Panc1 (cell line): ENCODE results near the gene CBL. TPM values are rescaled to one million over a fixed set of nuclear protein-coding genes. Genes with fewer than 3 reads are reported as not detected.

Experiments
- ATAC-seq: fragments of 200-7000 bp; cut with Tn5 transposase; 2 replicates; pipeline ENCODE4 v1.9.1; 2020; ENCODE audit warnings: mild to moderate bottlenecking, moderate library complexity
- BruUV-seq: library from RNA; stranded (reverse); fragments of 400-500 nt; replicated peaks from 2 replicates; lab custom pipeline; 2021; lab: Mats Ljungman, UMichigan
- CTCF ChIA-PET: fragments of 300-600 bp; sonication (Branson Sonifier 250); formaldehyde crosslinking; loops from one replicate; lab custom pipeline; 2022; ENCODE audit warnings: antibody characterized with exemption; lab: Charles Lee
- POLR2A ChIA-PET: fragments of 300-600 bp; sonication (Branson Sonifier 250); formaldehyde crosslinking; loops from one replicate; lab custom pipeline; 2022; ENCODE audit warnings: antibody characterized with exemption; lab: Charles Lee
- DNase-seq: peaks from one replicate; pipeline ENCODE4 v3.0.0-alpha.2; 2010; ENCODE audit warnings: low read depth, low spot score
- H3K27ac ChIP-seq: 2 replicates; pipeline ENCODE4 v1.5.1; 2011; ENCODE audit warnings: mild to moderate bottlenecking, low read length, inconsistent platforms
- H3K27me3 ChIP-seq: fragments of 200-500 bp; sonication (Bioruptor generic); 2 replicates; pipeline ENCODE4 v1.6.0; 2014; ENCODE audit warnings: low read length, inconsistent platforms; ENCODE audit not compliant: control insufficient read depth, insufficient read depth
- H3K36me3 ChIP-seq: fragments of 200-500 bp; sonication (Bioruptor generic); 2 replicates; pipeline ENCODE4 v1.5.1; 2014; ENCODE audit warnings: inconsistent platforms, mild to moderate bottlenecking, low read length, moderate library complexity; ENCODE audit not compliant: control insufficient read depth, insufficient read depth
- H3K4me1 ChIP-seq: 2 replicates; pipeline ENCODE4 v1.5.1; 2011; ENCODE audit warnings: inconsistent platforms, mild to moderate bottlenecking, low read length, moderate library complexity; ENCODE audit not compliant: control insufficient read depth, insufficient read depth
- H3K4me3 ChIP-seq, 2 experiments: 2 replicates each; pipeline ENCODE4 v1.5.1; 2011 to 2012; ENCODE audit warnings: low read depth in 2 of 2, low read length in 2 of 2, mild to moderate bottlenecking in 2 of 2, inconsistent platforms in 1 of 2, moderate library complexity in 1 of 2
- H3K9me3 ChIP-seq: fragments of 200-500 bp; sonication (Bioruptor generic); 2 replicates; pipeline ENCODE4 v1.5.1; 2014; ENCODE audit warnings: low read depth, mild to moderate bottlenecking, inconsistent platforms, low read length, moderate library complexity; ENCODE audit not compliant: control insufficient read depth, insufficient read depth
- POLR2AphosphoS5 ChIP-seq: IDR thresholded peaks from 2 replicates; pipeline ENCODE4 v1.6.1; 2012; ENCODE audit warnings: mild to moderate bottlenecking, low read depth, low read length, moderate library complexity
- SIN3A ChIP-seq: IDR thresholded peaks from 2 replicates; pipeline ENCODE4 v1.6.1; 2012; ENCODE audit warnings: low read depth, mild to moderate bottlenecking, low read length, moderate library complexity, borderline replicate concordance; ENCODE audit not compliant: insufficient read depth
- TCF7L2 ChIP-seq: IDR thresholded peaks from 2 replicates; pipeline ENCODE4 v1.6.1; 2011; ENCODE audit warnings: mild to moderate bottlenecking, low read depth, low read length, inconsistent platforms
- in situ Hi-C: cut with HindIII; loops from 2 replicates; pipeline ENCODE4 v1.10.0; 2016; ENCODE audit warnings: low sequenced_read_pairs, low pct_unique_long_range_greater_than_20kb
- intact Hi-C: fragments of 100-400 bp; cut with micrococcal nuclease; formaldehyde crosslinking; loops from one replicate; pipeline ENCODE4 v1.10.0; 2022; ENCODE audit not compliant: unreplicated experiment
- total RNA-seq: library from RNA; stranded (reverse); gene quantifications from one replicate; pipeline ENCODE4 v1.2.1, GENCODE V29; 2021; ENCODE audit not compliant: unreplicated experiment
- TF ChIP-seq, protein P1 (sequence below): fragments of 450-650 bp; IDR thresholded peaks from 2 replicates; pipeline ENCODE4 v1.5.1; 2017; ENCODE audit warnings: mild to moderate bottlenecking
- TF ChIP-seq, protein P2 (sequence below), 2 experiments: IDR thresholded peaks; 2 replicates each; pipeline ENCODE4 v1.6.1; 2011 to 2012; ENCODE audit warnings: low read depth in 2 of 2, control low read depth in 1 of 2, low read length in 1 of 2, mild to moderate bottlenecking in 1 of 2, moderate library complexity in 1 of 2; ENCODE audit not compliant: insufficient read depth in 1 of 2

Gene CBL
- total RNA-seq, 1 experiment from 2014 or later, result 69.9 TPM

DNA sequence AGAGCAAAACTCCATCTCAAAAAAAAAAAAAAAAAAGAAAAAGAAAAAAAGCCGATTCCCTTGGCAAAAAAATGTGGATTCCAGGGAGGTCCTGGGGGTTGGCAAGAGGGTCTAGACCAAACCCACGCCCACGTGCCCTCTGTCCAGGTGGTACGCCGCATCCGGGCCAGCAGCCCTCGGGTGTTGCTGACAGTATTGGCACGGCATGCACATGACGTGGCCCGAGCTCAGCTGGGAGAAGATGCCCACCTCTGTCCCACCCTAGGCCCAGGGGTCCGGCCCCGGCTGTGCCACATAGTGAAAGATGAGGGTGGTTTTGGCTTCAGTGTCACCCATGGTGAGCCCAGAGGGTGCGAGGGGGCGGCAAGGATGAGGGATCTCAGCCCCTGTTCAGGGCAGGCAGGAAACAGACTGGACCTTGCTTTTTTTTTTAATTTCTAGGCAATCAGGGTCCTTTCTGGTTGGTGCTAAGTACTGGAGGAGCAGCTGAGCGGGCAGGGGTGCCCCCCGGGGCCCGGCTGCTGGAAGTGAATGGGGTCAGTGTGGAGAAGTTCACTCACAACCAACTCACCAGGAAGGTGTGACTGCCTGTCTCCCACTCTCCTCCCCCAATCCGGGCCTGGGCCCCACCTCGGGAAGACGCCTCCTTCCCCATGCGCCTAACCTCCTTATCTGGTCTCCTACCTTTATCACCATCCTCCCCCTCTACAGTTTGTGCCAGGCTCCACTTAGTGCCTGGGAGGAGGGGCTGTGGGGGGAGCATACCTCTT is 18.8 kb upstream of the CBL start:
- no peak for DNase-seq
- intact Hi-C loops, result no loop called here
- Histone ChIP-seq H3K4me1 (0 out of 2 replicates have a peak, but pooled peaks cover 4% of the 10 kb centered on the region), H3K9me3 (no peaks in the 10 kb centered on the region), H3K27me3 (no peaks in the 10 kb centered on the region), H3K27ac (no peak overlapping the region), H3K36me3 (no peaks in the 10 kb centered on the region), H3K4me3 (no peak overlapping the region)
- in situ Hi-C loops, result no loop called here
- no peak for TF ChIP-seq TCF7L2
- TF ChIP-seq, protein P1, sequence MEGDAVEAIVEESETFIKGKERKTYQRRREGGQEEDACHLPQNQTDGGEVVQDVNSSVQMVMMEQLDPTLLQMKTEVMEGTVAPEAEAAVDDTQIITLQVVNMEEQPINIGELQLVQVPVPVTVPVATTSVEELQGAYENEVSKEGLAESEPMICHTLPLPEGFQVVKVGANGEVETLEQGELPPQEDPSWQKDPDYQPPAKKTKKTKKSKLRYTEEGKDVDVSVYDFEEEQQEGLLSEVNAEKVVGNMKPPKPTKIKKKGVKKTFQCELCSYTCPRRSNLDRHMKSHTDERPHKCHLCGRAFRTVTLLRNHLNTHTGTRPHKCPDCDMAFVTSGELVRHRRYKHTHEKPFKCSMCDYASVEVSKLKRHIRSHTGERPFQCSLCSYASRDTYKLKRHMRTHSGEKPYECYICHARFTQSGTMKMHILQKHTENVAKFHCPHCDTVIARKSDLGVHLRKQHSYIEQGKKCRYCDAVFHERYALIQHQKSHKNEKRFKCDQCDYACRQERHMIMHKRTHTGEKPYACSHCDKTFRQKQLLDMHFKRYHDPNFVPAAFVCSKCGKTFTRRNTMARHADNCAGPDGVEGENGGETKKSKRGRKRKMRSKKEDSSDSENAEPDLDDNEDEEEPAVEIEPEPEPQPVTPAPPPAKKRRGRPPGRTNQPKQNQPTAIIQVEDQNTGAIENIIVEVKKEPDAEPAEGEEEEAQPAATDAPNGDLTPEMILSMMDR, result no peak
- TF ChIP-seq, protein P2, sequence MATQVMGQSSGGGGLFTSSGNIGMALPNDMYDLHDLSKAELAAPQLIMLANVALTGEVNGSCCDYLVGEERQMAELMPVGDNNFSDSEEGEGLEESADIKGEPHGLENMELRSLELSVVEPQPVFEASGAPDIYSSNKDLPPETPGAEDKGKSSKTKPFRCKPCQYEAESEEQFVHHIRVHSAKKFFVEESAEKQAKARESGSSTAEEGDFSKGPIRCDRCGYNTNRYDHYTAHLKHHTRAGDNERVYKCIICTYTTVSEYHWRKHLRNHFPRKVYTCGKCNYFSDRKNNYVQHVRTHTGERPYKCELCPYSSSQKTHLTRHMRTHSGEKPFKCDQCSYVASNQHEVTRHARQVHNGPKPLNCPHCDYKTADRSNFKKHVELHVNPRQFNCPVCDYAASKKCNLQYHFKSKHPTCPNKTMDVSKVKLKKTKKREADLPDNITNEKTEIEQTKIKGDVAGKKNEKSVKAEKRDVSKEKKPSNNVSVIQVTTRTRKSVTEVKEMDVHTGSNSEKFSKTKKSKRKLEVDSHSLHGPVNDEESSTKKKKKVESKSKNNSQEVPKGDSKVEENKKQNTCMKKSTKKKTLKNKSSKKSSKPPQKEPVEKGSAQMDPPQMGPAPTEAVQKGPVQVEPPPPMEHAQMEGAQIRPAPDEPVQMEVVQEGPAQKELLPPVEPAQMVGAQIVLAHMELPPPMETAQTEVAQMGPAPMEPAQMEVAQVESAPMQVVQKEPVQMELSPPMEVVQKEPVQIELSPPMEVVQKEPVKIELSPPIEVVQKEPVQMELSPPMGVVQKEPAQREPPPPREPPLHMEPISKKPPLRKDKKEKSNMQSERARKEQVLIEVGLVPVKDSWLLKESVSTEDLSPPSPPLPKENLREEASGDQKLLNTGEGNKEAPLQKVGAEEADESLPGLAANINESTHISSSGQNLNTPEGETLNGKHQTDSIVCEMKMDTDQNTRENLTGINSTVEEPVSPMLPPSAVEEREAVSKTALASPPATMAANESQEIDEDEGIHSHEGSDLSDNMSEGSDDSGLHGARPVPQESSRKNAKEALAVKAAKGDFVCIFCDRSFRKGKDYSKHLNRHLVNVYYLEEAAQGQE (IDR thresholded peaks at IDR 0.05; ENCODE audit: insufficient read depth in 1 of 2, low read depth in 2 of 2, low read length in 1 of 2), result no peak
- TF ChIP-seq SIN3A, result no peak
- TF ChIP-seq POLR2AphosphoS5, result no peak
- POLR2A ChIA-PET, result interaction anchor here (0.6 kb wide), 2 partner anchors 20 to 351 kb away, joined by 3 read pairs; no protein-coding TSS in a partner anchor
- no TSS peak for BruUV-seq
- ATAC-seq, result no peak
- CTCF ChIA-PET, result no interaction called here

DNA sequence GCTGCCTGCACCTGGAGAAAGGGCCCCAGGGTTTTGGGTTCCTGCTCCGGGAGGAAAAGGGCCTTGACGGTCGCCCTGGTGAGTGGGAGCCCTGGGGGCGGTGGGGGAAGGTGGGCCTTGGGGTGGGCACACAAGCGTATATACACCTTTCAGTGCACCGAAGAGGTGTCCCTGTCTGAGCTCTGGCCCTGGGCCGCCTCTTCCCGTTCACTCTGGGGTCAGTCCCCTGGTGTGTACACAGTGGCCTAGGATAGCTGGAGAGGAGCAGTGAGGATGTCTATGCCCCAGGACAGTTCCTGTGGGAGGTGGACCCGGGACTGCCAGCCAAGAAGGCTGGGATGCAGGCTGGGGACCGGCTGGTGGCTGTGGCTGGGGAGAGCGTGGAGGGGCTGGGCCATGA is 18.1 kb upstream of the CBL start:
- ChIA-PET CTCF (no interaction called here), POLR2A (interaction anchor here (0.6 kb wide), 1 partner anchor 352 kb away, joined by 3 read pairs; no protein-coding TSS in a partner anchor)
- ATAC-seq (peak; percentile 31; the same call in 1 of the 2 replicates), DNase-seq (no peak)
- no peak for TF ChIP-seq SIN3A
- TF ChIP-seq, protein P2 (IDR thresholded peaks at IDR 0.05; ENCODE audit: insufficient read depth in 1 of 2, low read depth in 2 of 2, low read length in 1 of 2), result 0 out of 4 replicates have a peak, but pooled peaks of 1 of the 2 experiments have one; percentile 12
- no TSS peak for BruUV-seq
- in situ Hi-C loops, result no loop called here
- Histone ChIP-seq H3K36me3 (no peaks in the 10 kb centered on the region), H3K27me3 (no peaks in the 10 kb centered on the region), H3K27ac (no peak overlapping the region), H3K4me1 (0 out of 2 replicates have a peak, but pooled peaks cover 4% of the 10 kb centered on the region), H3K4me3 (no peak overlapping the region), H3K9me3 (no peaks in the 10 kb centered on the region)
- intact Hi-C loops, result no loop called here
